Transverse colon (tissue), 4 donors: ENCODE results near the gene KLK5. TPM values are rescaled to one million over a fixed set of nuclear protein-coding genes. Genes with fewer than 3 reads are reported as not detected.

Experiments
- DNase-seq: peaks from one replicate; pipeline ENCODE4 v3.0.0-alpha.2; 2019
- H3K27ac ChIP-seq, 4 donors: fragments of 200-600 bp; sonication (generic); 2 replicates each; pipeline ENCODE4 v1.5.1; 2016 to 2018; ENCODE audit warnings: inconsistent platforms in 4 of 4
- H3K27me3 ChIP-seq: fragments of 200-600 bp; sonication (generic); 2 replicates; pipeline ENCODE4 v1.5.1; 2017; ENCODE audit warnings: inconsistent platforms
- H3K36me3 ChIP-seq, 4 donors: fragments of 200-600 bp; sonication (generic); 2 replicates each; pipeline ENCODE4 v1.5.1; 2017 to 2019; ENCODE audit warnings: inconsistent platforms in 4 of 4
- H3K4me1 ChIP-seq, 4 donors: fragments of 200-600 bp; sonication (generic); 2 replicates each; pipeline ENCODE4 v1.5.1; 2017 to 2020; ENCODE audit warnings: inconsistent platforms in 4 of 4
- H3K4me3 ChIP-seq, 4 donors: fragments of 200-600 bp; sonication (generic); 1 replicate in 1 of 4; 2 replicates in 3 of 4; pipeline versions ENCODE4 v1.5.1 to v1.6.1; 2017 to 2019; ENCODE audit warnings: inconsistent platforms in 4 of 4
- H3K9me3 ChIP-seq, 2 donors: fragments of 200-600 bp; sonication (generic); 2 replicates each; pipeline ENCODE4 v1.5.1; 2017 to 2019; ENCODE audit warnings: inconsistent platforms in 2 of 2
- CTCF ChIP-seq, 5 experiments: fragments of 200-600 bp in 3 of 5; fragments of 450-650 bp in 2 of 5; sonication (generic) in 3 of 5; IDR thresholded peaks; 1 replicate in 2 of 5; 2 replicates in 3 of 5; pipeline ENCODE4 v1.5.1; 2016 to 2017; ENCODE audit warnings: antibody characterized with exemption in 5 of 5, inconsistent platforms in 3 of 5, mild to moderate bottlenecking in 2 of 5, moderate library complexity in 1 of 5
- EP300 ChIP-seq: sonication (generic); formaldehyde crosslinking; IDR thresholded peaks from one replicate; pipeline ENCODE4 v1.6.1; 2017; ENCODE audit warnings: antibody characterized with exemption, low read depth
- POLR2A ChIP-seq: fragments of 450-650 bp; IDR thresholded peaks from one replicate; pipeline ENCODE4 v1.6.1; 2016; ENCODE audit warnings: antibody characterized with exemption, mild to moderate bottlenecking, moderate library complexity
- POLR2AphosphoS5 ChIP-seq, 3 donors: sonication (generic); formaldehyde crosslinking; IDR thresholded peaks; one replicate each; pipeline ENCODE4 v1.6.1; 2016; ENCODE audit warnings: antibody characterized with exemption in 3 of 3
- WGBS, 2 donors: methylation state at CpG; one replicate each; pipeline ENCODE4 v1.1.5; 2018; ENCODE audit warnings: low coverage in 1 of 2; 5-methylcytosine and 5-hydroxymethylcytosine counted together
- in situ Hi-C, 4 donors: fragments of 200-750 bp; cut with MboI; loops; one replicate each; pipeline versions ENCODE4 v1.15.0 to v1.15.1; 2017; ENCODE audit warnings: low sequenced_read_pairs in 3 of 4, low pct_ligation_motif_present in 1 of 4, low pct_unique_long_range_greater_than_20kb in 1 of 4
- intact Hi-C: fragments of 100-400 bp; cut with DNase I; formaldehyde crosslinking; loops from one replicate; pipeline ENCODE4 v1.15.1; 2023; ENCODE audit warnings: low total_unique reads
- total RNA-seq, 4 donors: library from RNA; depleted of rRNA; stranded (reverse); fragments of >200 nt; gene quantifications; one replicate each; pipeline ENCODE4 v1.1.0, GENCODE V29; 2016

Gene KLK5
- total RNA-seq, 4 donors from 2014 or later: not detected

- Histone ChIP-seq H3K4me3 (no peak overlapping the region), H3K9me3 (no peaks in the 10 kb centered on the region), H3K36me3 (no peaks in the 10 kb centered on the region), H3K27me3 (peaks cover 8% of the 10 kb centered on the region), H3K27ac (no peak overlapping the region), H3K4me1 (no peaks in the 10 kb centered on the region)
- intact Hi-C loops (no loop called here), in situ Hi-C loops (no loop called here)
- WGBS, 2 donors: 88 to 89% methylated on average over 1 to 3 of the region's 3 CpGs
- TF ChIP-seq CTCF (IDR thresholded peaks at IDR 0.05) (no peak), POLR2AphosphoS5 (IDR thresholded peaks at IDR 0.05) (no peak), EP300 (no peak), POLR2A (no peak)
- DNase-seq: no peak
Measured at GRCh38 chr19:50899569-50899968, 53.3 kb downstream of the KLK5 start.

DNA sequence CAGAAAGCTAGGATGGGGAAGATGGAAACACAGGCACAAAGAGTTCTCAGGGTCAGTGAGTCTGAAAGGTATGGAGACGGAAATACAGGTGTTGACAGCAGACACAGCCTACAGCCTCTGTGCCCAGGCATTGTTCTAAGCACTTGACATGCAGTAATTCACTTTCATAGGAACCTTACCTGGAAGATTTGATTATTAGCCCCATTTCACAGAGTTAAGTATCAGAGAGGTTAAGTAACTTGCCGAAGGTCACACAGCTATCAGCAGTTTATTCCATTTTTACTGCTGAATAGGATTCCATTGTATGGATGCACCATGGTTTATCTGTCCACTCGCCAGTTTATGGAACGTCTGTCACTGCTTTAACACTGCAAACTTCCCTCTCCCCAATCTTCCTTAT, 54.8 kb downstream of the KLK5 start:
- H3K27ac ChIP-seq: no peak overlapping the region
- H3K9me3 ChIP-seq: no peaks in the 10 kb centered on the region
- H3K27me3 ChIP-seq: peaks cover 8% of the 10 kb centered on the region
- no peak overlapping the region for H3K4me3 ChIP-seq
- intact Hi-C loops: no loop called here
- in situ Hi-C loops: no loop called here
- DNase-seq: no peak
- WGBS, 2 donors: 81 to 87% methylated on average over 4 of the region's 4 CpGs
- H3K36me3 ChIP-seq: no peaks in the 10 kb centered on the region
- TF ChIP-seq POLR2AphosphoS5 (IDR thresholded peaks at IDR 0.05) (no peak), EP300 (no peak), CTCF (IDR thresholded peaks at IDR 0.05) (no peak)
- H3K4me1 ChIP-seq: no peaks in the 10 kb centered on the region

- 79% methylated on average over 3 of the region's 3 CpGs; no CpG with 5 or more reads in 1 of the 2 donors for WGBS, 2 donors
Measured at GRCh38 chr19:50897612-50898011, 55.2 kb downstream of the KLK5 start.

DNA sequence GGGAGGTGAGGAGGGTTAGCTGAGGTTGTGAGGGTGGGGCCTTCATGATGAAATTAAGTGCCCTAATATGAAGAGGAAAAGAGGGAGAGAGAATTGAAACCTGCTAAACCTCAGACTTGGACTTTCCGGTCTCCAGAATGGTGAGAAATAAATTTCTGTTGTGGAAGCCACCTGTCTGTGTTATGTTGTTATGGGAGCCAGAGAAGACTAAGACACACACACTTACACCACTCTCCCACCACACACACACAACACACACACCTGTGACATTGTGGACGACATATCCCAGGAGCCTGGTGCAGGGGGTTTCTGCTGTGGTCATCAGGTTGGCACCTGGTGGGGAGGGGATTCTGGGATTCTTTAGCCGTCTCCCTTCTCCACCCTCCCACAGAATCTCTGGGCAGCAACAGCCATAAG, 55.6 kb downstream of the KLK5 start:
- Histone ChIP-seq H3K27ac (no peak overlapping the region), H3K9me3 (no peaks in the 10 kb centered on the region), H3K4me1 (no peaks in the 10 kb centered on the region), H3K27me3 (peaks cover 8% of the 10 kb centered on the region), H3K36me3 (no peaks in the 10 kb centered on the region), H3K4me3 (no peak overlapping the region)
- in situ Hi-C loops (no loop called here), intact Hi-C loops (no loop called here)
- DNase-seq: no peak
- 59 to 60% methylated on average over 1 to 3 of the region's 3 CpGs for whole genome bisulfite sequencing, 2 donors
- TF ChIP-seq POLR2A (no peak), EP300 (no peak), POLR2AphosphoS5 (IDR thresholded peaks at IDR 0.05) (no peak), CTCF (IDR thresholded peaks at IDR 0.05) (no peak)

More at GRCh38 chr19:50897612-50898011, 55.2 kb downstream of the KLK5 start:
- intact Hi-C loops (no loop called here), in situ Hi-C loops (no loop called here)
- Histone ChIP-seq H3K4me1 (no peaks in the 10 kb centered on the region), H3K27me3 (peaks cover 8% of the 10 kb centered on the region), H3K9me3 (no peaks in the 10 kb centered on the region), H3K4me3 (no peak overlapping the region), H3K36me3 (no peaks in the 10 kb centered on the region), H3K27ac (no peak overlapping the region)
- DNase-seq: no peak
- TF ChIP-seq EP300 (no peak), POLR2AphosphoS5 (IDR thresholded peaks at IDR 0.05) (no peak), POLR2A (no peak), CTCF (IDR thresholded peaks at IDR 0.05) (no peak)
